HL-60 (cell line): ENCODE measurements around the gene CD14.

Experiments
- CTCF ChIP-seq: IDR thresholded peaks from one replicate; pipeline ENCODE4 v1.5.1; 2011; ENCODE audit warnings: low read length, control low read depth, inconsistent platforms; ENCODE audit not compliant: insufficient read depth
- POLR2AphosphoS5 ChIP-seq: IDR thresholded peaks from 2 replicates; pipeline ENCODE4 v1.6.1; 2012; ENCODE audit warnings: low read depth
- REST ChIP-seq: IDR thresholded peaks from 2 replicates; pipeline ENCODE4 v1.6.1; 2012; ENCODE audit warnings: low read depth; ENCODE audit not compliant: insufficient replicate concordance

DNA sequence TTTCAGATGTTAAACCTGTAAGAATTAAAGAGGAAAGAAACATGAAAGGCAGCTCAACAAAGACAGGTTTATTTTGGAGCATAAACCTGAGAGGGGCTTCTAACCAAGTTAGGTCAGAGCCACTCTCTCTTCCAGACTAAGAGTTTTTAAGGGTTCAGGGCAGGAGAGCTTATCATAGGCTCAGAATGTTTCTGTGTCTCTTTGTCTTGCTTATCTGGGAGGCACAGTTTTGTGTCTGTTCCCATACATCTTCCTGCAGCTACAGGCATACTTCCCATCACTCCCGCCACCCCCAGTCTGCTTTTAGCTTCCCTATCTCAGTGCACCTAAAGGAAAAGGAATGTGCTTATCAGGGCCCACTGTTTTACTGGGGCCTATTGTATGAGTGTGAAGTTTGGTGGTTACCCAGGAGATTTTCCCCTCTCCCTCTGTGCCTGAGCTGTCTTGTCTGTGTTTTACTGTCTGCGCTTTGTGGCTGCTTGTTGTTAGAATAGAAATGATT lies 21.9 kb downstream of the CD14 start:
- TF ChIP-seq CTCF, result no peak
- no peak for TF ChIP-seq REST
- TF ChIP-seq POLR2AphosphoS5, result no peak
